Astrocyte (in vitro differentiated cells and primary cell): ENCODE data around the gene FREM3.

Source experiments
- EZH2 ChIP-seq: IDR thresholded peaks from 2 replicates; pipeline ENCODE4 v1.6.1; 2012; ENCODE audit warnings: mild to moderate bottlenecking, low read length, inconsistent platforms; ENCODE audit not compliant: insufficient read depth
- TF ChIP-seq, protein P1 (sequence below): IDR thresholded peaks from 2 replicates; pipeline ENCODE4 v1.5.1; 2011; ENCODE audit warnings: low read depth, mild to moderate bottlenecking, inconsistent platforms, low read length, moderate library complexity; ENCODE audit not compliant: insufficient read depth

- TF ChIP-seq, protein P1, sequence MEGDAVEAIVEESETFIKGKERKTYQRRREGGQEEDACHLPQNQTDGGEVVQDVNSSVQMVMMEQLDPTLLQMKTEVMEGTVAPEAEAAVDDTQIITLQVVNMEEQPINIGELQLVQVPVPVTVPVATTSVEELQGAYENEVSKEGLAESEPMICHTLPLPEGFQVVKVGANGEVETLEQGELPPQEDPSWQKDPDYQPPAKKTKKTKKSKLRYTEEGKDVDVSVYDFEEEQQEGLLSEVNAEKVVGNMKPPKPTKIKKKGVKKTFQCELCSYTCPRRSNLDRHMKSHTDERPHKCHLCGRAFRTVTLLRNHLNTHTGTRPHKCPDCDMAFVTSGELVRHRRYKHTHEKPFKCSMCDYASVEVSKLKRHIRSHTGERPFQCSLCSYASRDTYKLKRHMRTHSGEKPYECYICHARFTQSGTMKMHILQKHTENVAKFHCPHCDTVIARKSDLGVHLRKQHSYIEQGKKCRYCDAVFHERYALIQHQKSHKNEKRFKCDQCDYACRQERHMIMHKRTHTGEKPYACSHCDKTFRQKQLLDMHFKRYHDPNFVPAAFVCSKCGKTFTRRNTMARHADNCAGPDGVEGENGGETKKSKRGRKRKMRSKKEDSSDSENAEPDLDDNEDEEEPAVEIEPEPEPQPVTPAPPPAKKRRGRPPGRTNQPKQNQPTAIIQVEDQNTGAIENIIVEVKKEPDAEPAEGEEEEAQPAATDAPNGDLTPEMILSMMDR: no peak
- no peak for TF ChIP-seq EZH2
These were observed 57.1 kb downstream of the FREM3 start for GRCh38 chr4:143643399-143643798.
